Measurements from ENCODE around the gene FAM171A2. TPM values are rescaled to one million over a fixed set of nuclear protein-coding genes. Genes with fewer than 3 reads are reported as not detected.

The FAM171A2 gene
- total and polyA plus RNA-seq, 2 of the 4 experiments (the other 2 are of a cell fraction) = 3.2 to 5.9 TPM

DNA sequence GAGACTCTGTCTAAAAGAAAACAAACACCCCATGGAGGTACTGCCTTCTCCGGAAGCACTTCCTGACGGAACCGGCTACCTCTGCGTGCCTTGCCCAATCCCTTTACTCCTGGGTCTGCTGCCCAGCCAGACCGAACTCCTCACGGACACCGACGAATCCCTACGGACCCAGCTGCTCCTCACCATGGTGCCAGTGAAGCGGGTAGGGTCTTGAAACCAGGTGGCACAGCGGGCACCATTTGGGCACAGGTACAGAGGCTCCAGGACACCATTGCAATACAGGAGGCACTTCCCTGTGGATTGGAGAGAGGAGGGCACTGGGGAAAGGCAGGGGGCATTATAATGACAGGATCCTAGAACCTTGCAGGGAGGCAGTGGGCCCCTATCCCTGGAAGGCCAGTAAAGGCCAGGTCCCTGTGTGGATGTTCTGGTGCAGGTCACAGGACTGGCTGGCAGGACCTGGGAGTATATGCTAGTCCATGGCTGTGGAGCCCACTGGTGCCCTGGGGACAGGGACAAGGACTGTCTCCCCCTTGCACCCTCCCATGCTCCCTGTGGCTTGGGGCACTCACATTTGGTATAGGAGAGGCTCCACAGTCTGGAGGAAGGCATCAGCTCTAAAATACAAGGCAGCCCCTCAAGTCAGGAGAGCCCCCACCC, 41.3 kb downstream of the FAM171A2 start:
- in situ Hi-C loops (cut with MboI; ENCODE audit: low sequenced_read_pairs) = no loop called here
- no peak overlapping the region for H3K4me3 ChIP-seq (ENCODE audit: insufficient read depth, low read depth, low read length)
- H4K91ac ChIP-seq (ENCODE audit: insufficient read depth, low read depth, low read length) = no peak overlapping the region
- no peak overlapping the region for H3K4me2 ChIP-seq (ENCODE audit: low read depth, low read length)
- CTCF ChIA-PET = no interaction called here
- H3K56ac ChIP-seq (ENCODE audit: extremely low read depth, insufficient read depth, low read length) = no peak overlapping the region
- peaks cover 6% of the 10 kb centered on the region for H3K9me1 ChIP-seq (ENCODE audit: insufficient read depth, low read length)
- intact Hi-C loops (cut with micrococcal nuclease) = no loop called here
- DNase-seq (no peak), ATAC-seq (ENCODE audit: low read depth) (no peak)
- no peak overlapping the region for H3K23ac ChIP-seq (ENCODE audit: low read depth, low read length)
- no peak overlapping the region for H3K9ac ChIP-seq (ENCODE audit: low read depth, low read length)
- no peak overlapping the region for H2BK5ac ChIP-seq (ENCODE audit: low read depth, low read length, poor library complexity, severe bottlenecking)
- H3K9me3 ChIP-seq (ENCODE audit: control insufficient read depth, insufficient read depth, low read length) = peaks cover 1% of the 10 kb centered on the region; the same call in 1 of the 2 replicates
- BruUV-seq (replicated peaks) = no TSS peak
- no peak overlapping the region for H2BK15ac ChIP-seq (ENCODE audit: low read depth, low read length)
- H4K5ac ChIP-seq (ENCODE audit: low read depth, low read length) = no peak overlapping the region
- no peak overlapping the region for H2AK5ac ChIP-seq (ENCODE audit: low read depth, low read length)
- H3K4me1 ChIP-seq (ENCODE audit: control insufficient read depth, insufficient read depth, low read length) = peaks cover 7% of the 10 kb centered on the region
- H2AK9ac ChIP-seq (replicated peaks; ENCODE audit: low read depth, low read length, poor library complexity) = no peak overlapping the region
- no peak overlapping the region for H2AFZ ChIP-seq (replicated peaks; ENCODE audit: low read length, poor library complexity)
- 97% methylated on average over 6 of the region's 11 CpGs; no CpG with 5 or more reads in 1 of the 2 experiments for WGBS, 2 experiments (ENCODE audit: extremely low coverage in 2 of 2, insufficient read length in 1 of 2)
- no peak for TF ChIP-seq BHLHE40 (IDR thresholded peaks at IDR 0.05; ENCODE audit: low read depth, low read length)
- H3K18ac ChIP-seq (ENCODE audit: low read depth, low read length) = no peak overlapping the region
- no peak overlapping the region for H3K27ac ChIP-seq (ENCODE audit: insufficient read depth, low read length)
- no peak overlapping the region for H4K8ac ChIP-seq (ENCODE audit: low read depth in 2 of 2, low read length in 2 of 2)
- no peak overlapping the region for H2BK20ac ChIP-seq (ENCODE audit: low read depth, low read length)
- dilution Hi-C loops (cut with HindIII; ENCODE audit: low sequenced_read_pairs, unreplicated experiment) = no loop called here
- peaks cover 4% of the 10 kb centered on the region; the same call in 1 of the 2 replicates for H3K27me3 ChIP-seq (ENCODE audit: control insufficient read depth, insufficient read depth, low read length)
- POLR2A ChIA-PET (ENCODE audit: unreplicated experiment) = no interaction called here
- peaks cover 5 to 19% of the 10 kb centered on the region in 2 experiments; a peak in 3 of 4 replicates for H3K79me1 ChIP-seq (ENCODE audit: low read depth in 1 of 2, low read length in 2 of 2)
- no peak overlapping the region for H2BK120ac ChIP-seq (ENCODE audit: low read depth, low read length)
- no peak overlapping the region for H3K14ac ChIP-seq (replicated peaks; ENCODE audit: low read depth, low read length)
- peaks cover 7% of the 10 kb centered on the region for H4K20me1 ChIP-seq (ENCODE audit: insufficient read depth, low read length)
- H3K4ac ChIP-seq (ENCODE audit: low read depth, low read length) = no peak overlapping the region
- H3K36me3 ChIP-seq (ENCODE audit: control insufficient read depth, insufficient read depth, low read length) = peaks cover 24% of the 10 kb centered on the region

Measured in IMR-90 (cell line).